SJSA1 (cell line): Measurements from ENCODE around the gene FAM111B. TPM values are rescaled to one million over a fixed set of nuclear protein-coding genes. Genes with fewer than 3 reads are reported as not detected.
"Not testable (repeated sequence)": the region's sequence is repeated elsewhere in the genome, so short reads cannot be mapped to it uniquely, and the experiment has no call there.

Experiments
- DNase-seq, 2 experiments: peaks; one replicate each; pipeline ENCODE4 v3.0.0-alpha.2; 2015 to 2020; ENCODE audit warnings: low spot score in 2 of 2, low read depth in 1 of 2
- H3K27ac ChIP-seq: fragments of 250-450 bp; sonication (Bioruptor Pico); 2 replicates; pipeline ENCODE4 v1.5.1; 2020; ENCODE audit warnings: mild to moderate bottlenecking, moderate library complexity
- H3K27me3 ChIP-seq: fragments of 250-450 bp; sonication (Bioruptor Pico); replicated peaks from 2 replicates; pipeline ENCODE4 v1.5.1; 2020; ENCODE audit warnings: mild to moderate bottlenecking, moderate library complexity
- H3K36me3 ChIP-seq: fragments of 250-450 bp; sonication (Bioruptor Pico); 2 replicates; pipeline ENCODE4 v1.5.1; 2020; ENCODE audit warnings: mild to moderate bottlenecking
- H3K4me1 ChIP-seq: fragments of 250-450 bp; sonication (Bioruptor Pico); replicated peaks from 2 replicates; pipeline ENCODE4 v1.6.1; 2021; ENCODE audit warnings: mild to moderate bottlenecking
- H3K4me3 ChIP-seq: fragments of 250-450 bp; sonication (Bioruptor Pico); 2 replicates; pipeline ENCODE4 v1.5.1; 2020; ENCODE audit warnings: mild to moderate bottlenecking
- H3K9me3 ChIP-seq: fragments of 250-450 bp; sonication (Bioruptor Pico); replicated peaks from 2 replicates; pipeline ENCODE4 v1.5.1; 2020; ENCODE audit warnings: mild to moderate bottlenecking
- total RNA-seq: library from RNA; depleted of rRNA; stranded (reverse); fragments of >200 nt; shearing (Covaris generic); gene quantifications from 2 replicates; pipeline ENCODE4 v1.2.3, GENCODE V29; 2014

The FAM111B gene
- total RNA-seq, 1 experiment from 2014 or later, result 69.5 TPM

- not testable (repeated sequence) for H3K9me3 ChIP-seq, H3K4me1 ChIP-seq, H3K4me3 ChIP-seq, H3K27ac ChIP-seq, DNase-seq, H3K27me3 ChIP-seq
- peaks cover 33% of the 10 kb centered on the region for H3K36me3 ChIP-seq
Observed at GRCh38 chr11:59136551-59136950, 29.5 kb downstream of the FAM111B start.

- no peak for DNase-seq
- no peak overlapping the region for H3K27ac ChIP-seq
- 0 out of 2 replicates have a peak, but pooled peaks cover 3% of the 10 kb centered on the region for H3K4me1 ChIP-seq
- no peak overlapping the region for H3K4me3 ChIP-seq
- H3K27me3 ChIP-seq, result no peaks in the 10 kb centered on the region
- no peaks in the 10 kb centered on the region for H3K9me3 ChIP-seq
- H3K36me3 ChIP-seq, result peaks cover 26% of the 10 kb centered on the region
Observed at GRCh38 chr11:59137190-59137589, 30.2 kb downstream of the FAM111B start.

GRCh38 chr11:59138643-59139042 is 31.6 kb downstream of the FAM111B start:
- Histone ChIP-seq H3K4me1 (peaks cover 5% of the 10 kb centered on the region), H3K27ac (no peak overlapping the region), H3K4me3 (no peak overlapping the region), H3K36me3 (peaks cover 17% of the 10 kb centered on the region), H3K9me3 (no peaks in the 10 kb centered on the region), H3K27me3 (no peaks in the 10 kb centered on the region)
- no peak for DNase-seq

GRCh38 chr11:59141191-59141590 is 34.2 kb downstream of the FAM111B start:
- DNase-seq, result no peak
- H3K36me3 ChIP-seq, result peaks cover 13% of the 10 kb centered on the region
- no peak overlapping the region for H3K4me3 ChIP-seq
- H3K27ac ChIP-seq, result no peak overlapping the region; the same call in 1 of the 2 replicates
- H3K9me3 ChIP-seq, result no peaks in the 10 kb centered on the region
- peaks cover 18% of the 10 kb centered on the region for H3K4me1 ChIP-seq
- H3K27me3 ChIP-seq, result no peaks in the 10 kb centered on the region

GRCh38 chr11:59141673-59142460 is 34.8 kb downstream of the FAM111B start:
- Histone ChIP-seq H3K4me3 (peak overlapping the region; percentile 59), H3K9me3 (no peaks in the 10 kb centered on the region), H3K4me1 (peaks cover 22% of the 10 kb centered on the region), H3K27me3 (no peaks in the 10 kb centered on the region), H3K27ac (peak overlapping the region; percentile 80), H3K36me3 (peaks cover 19% of the 10 kb centered on the region)
- DNase-seq, result no peak

GRCh38 chr11:59142530-59143507 is 35.8 kb downstream of the FAM111B start, which contains the start of gene FAM111A:
Gene FAM111A (plus strand): TSS chr11:59142856. CDS start chr11:59148873, 6,017 bp downstream.
- DNase-seq, result peak; percentile 91 to 92
- Histone ChIP-seq H3K27ac (peak within 1 kb of the TSS; percentile 80), H3K4me3 (peak within 1 kb of the TSS; percentile 59), H3K4me1 (peaks cover 22% of the 10 kb centered on the region), H3K9me3 (no peaks in the 10 kb centered on the region), H3K27me3 (no peaks in the 10 kb centered on the region), H3K36me3 (peaks cover 29% of the 10 kb centered on the region)

GRCh38 chr11:59144096-59144495 is 37.1 kb downstream of the FAM111B start:
- Histone ChIP-seq H3K27me3 (no peaks in the 10 kb centered on the region), H3K4me1 (peaks cover 22% of the 10 kb centered on the region), H3K27ac (peak overlapping the region; percentile 80), H3K9me3 (no peaks in the 10 kb centered on the region), H3K36me3 (peaks cover 42% of the 10 kb centered on the region), H3K4me3 (peak overlapping the region; percentile 59)
- no peak for DNase-seq

- peaks cover 22% of the 10 kb centered on the region for H3K4me1 ChIP-seq
- H3K27ac ChIP-seq, result peak overlapping the region; percentile 80
- H3K4me3 ChIP-seq, result peak overlapping the region; percentile 59
- peak; percentile 87 to 88 for DNase-seq
- H3K27me3 ChIP-seq, result no peaks in the 10 kb centered on the region
- peaks cover 48% of the 10 kb centered on the region for H3K36me3 ChIP-seq
- no peaks in the 10 kb centered on the region for H3K9me3 ChIP-seq
Observed at GRCh38 chr11:59144579-59145345, 37.7 kb downstream of the FAM111B start.

- Histone ChIP-seq H3K4me3 (peak overlapping the region; percentile 59), H3K9me3 (no peaks in the 10 kb centered on the region), H3K27me3 (no peaks in the 10 kb centered on the region), H3K4me1 (peaks cover 22% of the 10 kb centered on the region), H3K36me3 (peaks cover 56% of the 10 kb centered on the region), H3K27ac (peak overlapping the region; percentile 80; the same call in 1 of the 2 replicates)
- DNase-seq, result no peak
Observed at GRCh38 chr11:59145534-59145933, 38.5 kb downstream of the FAM111B start.

- no peaks in the 10 kb centered on the region for H3K27me3 ChIP-seq
- no peak overlapping the region for H3K4me3 ChIP-seq
- H3K27ac ChIP-seq, result no peak overlapping the region
- no peaks in the 10 kb centered on the region for H3K9me3 ChIP-seq
- no peaks in the 10 kb centered on the region for H3K4me1 ChIP-seq
- DNase-seq, result no peak
- H3K36me3 ChIP-seq, result peaks cover 74% of the 10 kb centered on the region
Observed at GRCh38 chr11:59151761-59152160, 44.7 kb downstream of the FAM111B start.

GRCh38 chr11:59152312-59152951 is 45.4 kb downstream of the FAM111B start:
- no peak for DNase-seq
- no peak overlapping the region for H3K27ac ChIP-seq
- H3K9me3 ChIP-seq, result no peaks in the 10 kb centered on the region
- no peaks in the 10 kb centered on the region for H3K4me1 ChIP-seq
- H3K27me3 ChIP-seq, result no peaks in the 10 kb centered on the region
- H3K36me3 ChIP-seq, result peaks cover 68% of the 10 kb centered on the region
- H3K4me3 ChIP-seq, result no peak overlapping the region

GRCh38 chr11:59154610-59155009 is 47.6 kb downstream of the FAM111B start:
- Histone ChIP-seq H3K27me3 (no peaks in the 10 kb centered on the region), H3K4me3 (no peak overlapping the region), H3K9me3 (no peaks in the 10 kb centered on the region), H3K36me3 (peaks cover 46% of the 10 kb centered on the region), H3K4me1 (no peaks in the 10 kb centered on the region), H3K27ac (no peak overlapping the region)
- DNase-seq, result no peak

GRCh38 chr11:59157433-59157832 is 50.4 kb downstream of the FAM111B start:
- no peaks in the 10 kb centered on the region for H3K4me1 ChIP-seq
- H3K27ac ChIP-seq, result no peak overlapping the region
- no peak for DNase-seq
- no peaks in the 10 kb centered on the region for H3K27me3 ChIP-seq
- H3K36me3 ChIP-seq, result peaks cover 20% of the 10 kb centered on the region
- H3K9me3 ChIP-seq, result no peaks in the 10 kb centered on the region
- H3K4me3 ChIP-seq, result no peak overlapping the region
